Glutamatergic neuron (in vitro differentiated cells): Measurements from ENCODE around the gene FAM221B. TPM values are rescaled to one million over a fixed set of nuclear protein-coding genes. Genes with fewer than 3 reads are reported as not detected.

Experiments used
- DNase-seq: peaks from one replicate; pipeline ENCODE4 v3.0.0; 2022
- H3K27ac Mint-ChIP-seq: one replicate; pipeline ENCODE4 v1.8.0; 2020; ENCODE audit warnings: mild to moderate bottlenecking, mixed read lengths, inconsistent platforms; ENCODE audit not compliant: unreplicated experiment
- H3K27me3 Mint-ChIP-seq: one replicate; pipeline ENCODE4 v1.8.0; 2020; ENCODE audit warnings: mild to moderate bottlenecking, moderate library complexity, mixed read lengths, inconsistent platforms; ENCODE audit not compliant: unreplicated experiment
- H3K36me3 Mint-ChIP-seq: one replicate; pipeline ENCODE4 v1.8.0; 2020; ENCODE audit warnings: mild to moderate bottlenecking, mixed read lengths, inconsistent platforms; ENCODE audit not compliant: unreplicated experiment
- H3K4me1 Mint-ChIP-seq: one replicate; pipeline ENCODE4 v1.8.0; 2020; ENCODE audit warnings: mild to moderate bottlenecking, low read depth, mixed read lengths, inconsistent platforms; ENCODE audit not compliant: unreplicated experiment
- H3K4me3 Mint-ChIP-seq: one replicate; pipeline ENCODE4 v1.8.0; 2020; ENCODE audit warnings: mild to moderate bottlenecking, mixed read lengths, inconsistent platforms; ENCODE audit not compliant: unreplicated experiment
- H3K9me3 Mint-ChIP-seq: one replicate; pipeline ENCODE4 v1.8.0; 2020; ENCODE audit warnings: mild to moderate bottlenecking, moderate library complexity, mixed read lengths, inconsistent platforms; ENCODE audit not compliant: unreplicated experiment
- CTCF ChIP-seq: fragments of 200-600 bp; sonication (generic); IDR thresholded peaks from one replicate; pipeline ENCODE4 v1.5.0; 2021; ENCODE audit not compliant: partially characterized antibody, unreplicated experiment
- total RNA-seq: library from RNA; stranded (reverse); fragmentation: NEBNext Ultra II Directional; extraction: Animal tissue kit (Norgen Biotek cat#: 25700); gene quantifications from one replicate; pipeline ENCODE4 v1.2.1, GENCODE V29; 2021; ENCODE audit not compliant: unreplicated experiment

Gene FAM221B
- total RNA-seq, 1 donor from 2014 or later: not detected

DNA sequence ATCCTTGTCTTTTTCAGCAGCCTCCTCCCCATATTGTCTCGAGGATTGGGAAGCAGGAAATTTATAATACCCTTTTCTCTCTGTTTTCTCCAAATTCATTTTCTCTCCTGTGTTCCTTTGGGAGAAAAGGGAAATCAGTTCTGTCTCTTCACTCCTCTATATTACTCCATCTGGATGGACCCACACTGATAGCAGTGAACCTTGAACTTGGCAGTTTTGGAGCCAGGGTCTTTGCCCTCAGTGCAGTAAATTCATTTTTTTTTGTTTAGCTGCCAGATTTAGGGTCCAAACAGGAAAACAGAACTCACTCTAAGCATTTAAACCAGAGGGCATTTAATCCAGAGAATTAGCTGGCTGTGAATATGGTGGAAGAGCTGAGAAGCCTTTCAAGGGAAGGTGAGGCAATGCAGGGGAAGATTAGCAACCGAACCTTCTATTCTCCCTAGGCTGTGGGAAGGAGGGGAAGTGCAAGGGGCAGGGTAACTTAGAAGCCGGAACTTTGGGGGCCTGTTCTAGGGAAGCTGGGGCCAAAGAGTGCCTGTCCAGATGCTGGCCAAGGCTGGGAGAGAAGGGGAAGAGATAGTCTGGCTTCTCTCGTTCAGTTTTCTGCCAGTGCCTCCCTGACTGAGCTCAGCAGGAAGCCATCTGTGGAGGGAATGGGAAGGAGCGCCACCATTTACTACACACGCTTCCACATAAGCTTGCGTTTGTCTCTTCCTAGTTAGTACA, 53.5 kb downstream of the FAM221B start:
- peak overlapping the region; percentile 8 for H3K27ac Mint-ChIP-seq
- peaks cover 3% of the 10 kb centered on the region for H3K27me3 Mint-ChIP-seq
- peaks cover 13% of the 10 kb centered on the region for H3K4me1 Mint-ChIP-seq
- no peaks in the 10 kb centered on the region for H3K36me3 Mint-ChIP-seq
- no peak for DNase-seq
- TF ChIP-seq CTCF: no peak
- no peaks in the 10 kb centered on the region for H3K9me3 Mint-ChIP-seq
- no peak overlapping the region for H3K4me3 Mint-ChIP-seq

- Mint-ChIP-seq H3K27me3 (peaks cover 3% of the 10 kb centered on the region), H3K9me3 (no peaks in the 10 kb centered on the region), H3K27ac (no peak overlapping the region), H3K4me3 (no peak overlapping the region), H3K4me1 (peaks cover 13% of the 10 kb centered on the region), H3K36me3 (no peaks in the 10 kb centered on the region)
- no peak for DNase-seq
- TF ChIP-seq CTCF: no peak
Observed at GRCh38 chr9:35771943-35772342, 56.6 kb downstream of the FAM221B start.

DNA sequence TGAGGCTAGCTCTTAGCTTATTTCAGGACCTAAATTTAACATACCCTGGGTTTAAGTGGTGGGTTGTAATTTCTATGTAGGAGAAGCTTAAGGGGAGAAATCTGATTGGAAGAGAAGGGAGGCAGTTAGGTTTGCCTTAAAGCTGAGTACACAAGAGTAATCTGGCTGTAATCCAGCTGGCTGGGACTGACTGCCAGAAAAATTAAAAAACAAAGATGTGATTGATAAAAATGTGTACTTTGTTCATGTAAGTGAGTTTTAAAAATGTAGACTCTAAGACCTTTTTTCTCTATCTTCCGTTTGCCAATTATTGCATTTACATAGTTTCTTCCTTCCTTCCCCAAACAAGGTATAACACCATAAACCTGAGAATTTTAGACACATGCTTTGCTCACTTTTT, 57.0 kb downstream of the FAM221B start:
- no peaks in the 10 kb centered on the region for H3K36me3 Mint-ChIP-seq
- no peak overlapping the region for H3K27ac Mint-ChIP-seq
- H3K27me3 Mint-ChIP-seq: peaks cover 3% of the 10 kb centered on the region
- DNase-seq: no peak
- peaks cover 13% of the 10 kb centered on the region for H3K4me1 Mint-ChIP-seq
- no peak overlapping the region for H3K4me3 Mint-ChIP-seq
- TF ChIP-seq CTCF: no peak
- no peaks in the 10 kb centered on the region for H3K9me3 Mint-ChIP-seq

DNA sequence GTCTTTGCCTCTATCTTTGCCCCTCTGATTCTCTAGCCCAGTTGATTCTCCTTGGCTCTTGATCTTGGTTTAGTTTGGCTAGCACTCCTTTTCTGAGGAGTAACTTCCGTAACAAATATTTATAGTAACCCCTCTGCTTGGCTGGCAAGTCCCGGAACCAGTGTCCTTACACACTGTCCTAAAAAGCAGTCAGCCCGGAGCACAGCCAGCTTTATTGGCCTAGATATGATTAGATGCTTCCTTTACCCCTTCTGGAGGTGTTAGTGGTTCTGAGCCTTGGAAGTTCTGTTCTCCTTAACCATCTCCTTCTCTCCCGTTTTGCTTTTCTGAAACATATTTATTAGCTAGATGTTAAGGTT, 57.5 kb downstream of the FAM221B start:
- TF ChIP-seq CTCF: no peak
- Mint-ChIP-seq H3K27me3 (peaks cover under 1% of the 10 kb centered on the region), H3K4me1 (peaks cover 12% of the 10 kb centered on the region), H3K9me3 (no peaks in the 10 kb centered on the region), H3K4me3 (no peak overlapping the region), H3K36me3 (no peaks in the 10 kb centered on the region), H3K27ac (no peak overlapping the region)
- no peak for DNase-seq

GRCh38 chr9:35769763-35770162, 58.8 kb downstream of the FAM221B start:
- Mint-ChIP-seq H3K27me3 (no peaks in the 10 kb centered on the region), H3K36me3 (no peaks in the 10 kb centered on the region), H3K4me1 (no peaks in the 10 kb centered on the region), H3K4me3 (no peak overlapping the region), H3K27ac (no peak overlapping the region), H3K9me3 (no peaks in the 10 kb centered on the region)
- no peak for DNase-seq
- no peak for TF ChIP-seq CTCF
